SH-SY5Y (cell line): ENCODE data around the gene WDR87.

Source experiments
- GATA2 ChIP-seq: IDR thresholded peaks from 2 replicates; pipeline ENCODE4 v1.6.1; 2011; ENCODE audit warnings: mild to moderate bottlenecking, low read depth, low read length
- GATA3 ChIP-seq: IDR thresholded peaks from 2 replicates; pipeline ENCODE4 v1.6.1; 2011; ENCODE audit warnings: low read depth, mild to moderate bottlenecking, low read length, moderate library complexity

Gene WDR87

DNA sequence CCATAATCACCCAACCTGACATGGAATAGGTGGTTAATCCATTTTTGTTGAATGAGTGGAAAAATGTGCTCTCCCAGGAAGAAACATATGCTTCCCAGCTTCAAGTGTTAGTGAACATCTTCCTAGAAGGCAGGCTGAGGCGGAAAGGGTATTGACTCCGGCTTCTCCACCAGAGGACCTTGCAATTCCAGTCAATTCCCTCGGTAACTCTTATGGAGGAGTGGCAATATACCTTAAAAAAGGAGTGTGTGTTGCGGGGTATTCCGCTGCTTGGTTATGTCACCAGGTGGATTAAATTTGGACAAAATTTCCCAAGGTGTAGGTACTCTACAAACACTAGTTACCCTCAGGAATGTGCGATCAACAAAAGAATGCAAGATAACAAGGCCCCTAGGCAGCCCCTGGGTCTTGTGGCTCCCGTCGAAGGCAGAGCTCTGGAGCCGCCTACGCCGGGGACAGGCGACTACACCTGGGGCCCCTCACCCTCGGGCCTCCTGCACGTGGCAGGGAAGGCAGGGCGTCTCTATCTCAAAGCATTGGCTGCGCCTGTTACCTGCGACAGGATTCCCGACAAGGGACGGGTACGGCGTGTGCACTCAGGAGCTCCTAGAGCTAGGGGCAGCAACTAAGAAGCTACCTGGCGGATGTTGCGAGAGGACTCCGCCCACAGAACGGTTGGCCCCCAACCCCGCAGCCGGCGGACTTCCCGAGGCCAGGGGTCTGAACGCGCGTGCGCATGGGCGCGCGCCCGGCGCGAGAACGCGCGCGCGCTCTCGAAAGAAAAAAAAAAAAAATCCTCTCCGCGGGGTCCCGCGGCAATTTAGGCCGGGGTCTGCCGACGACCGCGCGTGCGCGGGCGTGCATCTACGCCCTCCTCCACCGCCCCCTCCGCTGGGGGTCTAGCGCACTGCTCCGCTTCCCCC lies at the start of gene WDR87:
Gene WDR87 (minus strand): TSS at position 649 of the 923 bp plus-strand sequence. CDS start 8,355 bp downstream, outside the sequence.
- no peak for TF ChIP-seq GATA2
- no peak for TF ChIP-seq GATA3

- TF ChIP-seq GATA3, result no peak
- no peak for TF ChIP-seq GATA2
Observed at GRCh38 chr19:37955986-37956385, 49.6 kb upstream of the WDR87 start.

DNA sequence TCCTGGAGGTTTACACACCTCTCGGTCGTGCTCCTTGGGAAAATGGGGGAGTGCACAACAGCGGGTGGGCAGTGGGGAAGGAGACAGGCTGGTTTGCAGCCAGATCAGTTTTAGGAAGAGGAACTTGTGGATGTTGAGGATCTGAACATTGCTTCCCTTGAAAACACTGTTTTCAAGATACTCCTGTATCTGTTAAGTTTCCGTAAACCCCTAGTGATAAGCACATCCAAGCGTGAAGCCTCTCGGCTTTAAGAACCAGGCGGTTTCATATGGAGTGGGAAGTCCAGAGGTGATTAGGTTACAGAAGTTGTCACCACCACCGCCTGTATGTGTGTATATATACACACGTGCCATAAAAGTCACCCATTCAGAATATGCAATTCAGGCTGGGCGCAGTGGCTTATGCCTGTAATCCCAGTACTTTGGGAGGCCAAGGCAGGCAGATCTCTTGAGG lies 48.1 kb upstream of the WDR87 start:
- no peak for TF ChIP-seq GATA2
- no peak for TF ChIP-seq GATA3

DNA sequence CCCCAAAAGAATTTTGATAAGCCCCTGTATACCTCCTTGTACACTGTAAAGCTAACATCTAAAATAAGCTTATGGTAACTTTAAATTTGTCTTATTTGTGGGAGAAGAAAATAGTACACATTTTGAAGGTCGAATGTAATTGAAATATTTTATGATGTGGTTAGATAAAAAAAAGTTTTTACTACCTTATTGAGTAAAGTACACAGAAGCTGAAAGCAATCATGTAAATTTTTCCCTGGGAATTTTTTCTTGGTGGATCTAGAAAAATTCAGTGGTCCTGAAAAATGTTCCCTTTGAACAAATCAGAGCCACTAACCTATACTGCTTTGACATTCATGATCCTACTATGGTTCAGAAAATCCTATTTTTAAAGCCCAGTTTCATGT lies 47.5 kb upstream of the WDR87 start:
- TF ChIP-seq GATA3, result no peak
- no peak for TF ChIP-seq GATA2

DNA sequence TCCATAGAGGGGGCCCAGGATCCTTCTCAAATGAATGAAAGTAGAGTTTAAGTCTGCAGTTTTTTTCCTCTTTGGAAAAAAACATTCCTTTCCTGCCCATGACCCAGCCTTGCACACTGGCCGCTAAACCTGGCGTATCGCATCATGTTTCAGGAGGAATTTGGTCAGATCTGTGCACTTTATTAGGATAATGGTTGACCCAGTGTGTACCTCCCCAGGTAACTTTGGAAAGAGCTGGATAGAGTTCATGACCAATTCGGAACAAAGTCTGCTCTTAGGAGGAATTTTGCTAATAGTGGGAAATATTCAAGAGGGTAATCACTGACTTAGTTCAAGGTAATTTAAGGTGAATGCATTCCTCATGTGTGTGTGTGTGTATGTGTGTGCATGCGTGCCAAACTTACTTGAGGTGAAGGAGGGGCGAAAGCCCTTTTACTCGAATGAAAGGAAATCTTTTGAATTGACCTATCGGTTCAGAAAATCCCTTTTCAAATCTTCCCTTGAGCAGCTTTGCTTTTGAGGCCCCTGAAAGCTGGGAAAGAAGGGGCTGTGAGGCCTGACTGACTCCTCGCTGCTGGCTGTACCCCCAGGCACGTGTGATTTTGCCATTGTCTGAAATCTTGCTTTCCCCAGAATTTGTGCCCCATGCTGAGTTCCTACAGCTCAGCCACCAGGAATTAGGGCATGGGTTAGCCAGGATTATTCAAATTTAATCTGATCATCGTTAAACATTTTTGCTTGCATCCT lies 47.0 kb upstream of the WDR87 start:
- no peak for TF ChIP-seq GATA3
- TF ChIP-seq GATA2, result no peak

GRCh38 chr19:37951816-37952210 lies 45.4 kb upstream of the WDR87 start:
- TF ChIP-seq GATA3 (no peak), GATA2 (no peak)

- TF ChIP-seq GATA2, result no peak
- TF ChIP-seq GATA3, result no peak
Observed at GRCh38 chr19:37950471-37951175, 44.2 kb upstream of the WDR87 start.

DNA sequence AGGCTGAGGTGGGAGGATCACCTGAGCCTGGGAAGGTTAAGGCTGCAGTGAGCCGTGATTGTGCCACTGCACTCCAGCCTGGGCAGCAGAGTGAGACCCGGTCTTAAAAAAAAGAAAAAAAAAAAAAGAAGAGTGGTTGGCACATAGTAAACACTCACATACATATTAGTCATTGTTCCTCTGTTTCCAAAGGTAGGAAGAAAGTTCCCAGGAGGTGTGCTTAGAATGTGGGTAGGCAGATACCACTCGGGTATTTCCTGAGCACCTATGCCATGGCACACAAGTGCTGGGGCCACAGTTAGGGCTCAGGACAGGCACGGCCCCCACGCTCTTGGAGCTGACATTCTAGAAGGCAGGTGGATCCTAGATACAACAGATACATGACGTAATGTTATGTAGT lies 42.0 kb upstream of the WDR87 start:
- TF ChIP-seq GATA2 (no peak), GATA3 (no peak)

DNA sequence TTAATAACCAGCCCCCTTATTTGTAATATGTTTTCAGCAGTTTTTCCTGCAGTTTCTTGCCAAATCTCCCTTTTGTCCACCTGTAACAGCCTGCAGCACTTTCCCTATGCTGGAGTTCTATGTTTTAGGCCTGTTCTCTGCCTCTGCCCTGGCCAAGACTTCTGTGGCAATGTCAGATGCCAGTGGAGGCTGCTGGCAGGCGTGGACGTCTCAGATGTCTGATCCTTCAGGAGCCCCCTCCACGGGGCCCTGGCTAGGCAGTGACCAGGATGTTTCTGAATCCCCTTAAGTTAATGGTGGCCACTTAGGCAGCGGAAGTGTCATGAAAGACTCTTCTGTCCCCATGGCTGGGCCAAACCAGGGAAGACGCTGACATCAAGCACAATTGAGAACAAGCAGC lies 41.4 kb upstream of the WDR87 start:
- no peak for TF ChIP-seq GATA3
- no peak for TF ChIP-seq GATA2

DNA sequence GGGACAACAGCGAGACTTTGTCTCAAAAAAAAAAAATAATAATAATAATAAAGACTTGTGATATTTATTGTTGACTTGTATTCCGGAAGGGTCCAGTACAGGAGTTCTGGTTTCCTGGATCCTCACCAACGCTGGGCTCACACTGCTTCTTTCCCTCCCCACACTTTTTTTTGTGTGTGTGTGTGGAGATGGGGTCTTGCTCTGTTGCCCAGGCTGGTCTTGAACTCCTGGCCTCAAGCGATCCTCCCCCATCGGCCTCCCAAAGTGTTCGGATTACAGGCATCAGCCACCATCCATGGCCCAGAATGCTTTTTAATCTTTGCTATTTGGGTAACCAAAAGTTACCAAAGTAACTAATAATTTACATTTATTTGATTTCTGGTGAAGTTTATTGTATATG lies 39.7 kb upstream of the WDR87 start:
- TF ChIP-seq GATA3 (no peak), GATA2 (no peak)

GRCh38 chr19:37943480-37943879 lies 37.1 kb upstream of the WDR87 start:
- TF ChIP-seq GATA3 (no peak), GATA2 (no peak)

- TF ChIP-seq GATA2 (no peak), GATA3 (no peak)
Observed at GRCh38 chr19:37942516-37942902, 36.1 kb upstream of the WDR87 start.

- TF ChIP-seq GATA3 (no peak), GATA2 (no peak)
Observed at GRCh38 chr19:37941782-37942515, 35.6 kb upstream of the WDR87 start.
